Stimulated activated CD8-positive, alpha-beta memory T cell treated with anti-CD3 and anti-CD28 coated beads, Interleukin-2, amount 100 ng/mL, for 48 hours (primary cell): Measurements from ENCODE around the gene YAF2.

Source experiments
- DNase-seq, 2 donors: peaks; one replicate each; pipeline ENCODE4 v3.0.0-alpha.2; 2020; ENCODE audit warnings: low read depth in 2 of 2

The YAF2 gene

DNA sequence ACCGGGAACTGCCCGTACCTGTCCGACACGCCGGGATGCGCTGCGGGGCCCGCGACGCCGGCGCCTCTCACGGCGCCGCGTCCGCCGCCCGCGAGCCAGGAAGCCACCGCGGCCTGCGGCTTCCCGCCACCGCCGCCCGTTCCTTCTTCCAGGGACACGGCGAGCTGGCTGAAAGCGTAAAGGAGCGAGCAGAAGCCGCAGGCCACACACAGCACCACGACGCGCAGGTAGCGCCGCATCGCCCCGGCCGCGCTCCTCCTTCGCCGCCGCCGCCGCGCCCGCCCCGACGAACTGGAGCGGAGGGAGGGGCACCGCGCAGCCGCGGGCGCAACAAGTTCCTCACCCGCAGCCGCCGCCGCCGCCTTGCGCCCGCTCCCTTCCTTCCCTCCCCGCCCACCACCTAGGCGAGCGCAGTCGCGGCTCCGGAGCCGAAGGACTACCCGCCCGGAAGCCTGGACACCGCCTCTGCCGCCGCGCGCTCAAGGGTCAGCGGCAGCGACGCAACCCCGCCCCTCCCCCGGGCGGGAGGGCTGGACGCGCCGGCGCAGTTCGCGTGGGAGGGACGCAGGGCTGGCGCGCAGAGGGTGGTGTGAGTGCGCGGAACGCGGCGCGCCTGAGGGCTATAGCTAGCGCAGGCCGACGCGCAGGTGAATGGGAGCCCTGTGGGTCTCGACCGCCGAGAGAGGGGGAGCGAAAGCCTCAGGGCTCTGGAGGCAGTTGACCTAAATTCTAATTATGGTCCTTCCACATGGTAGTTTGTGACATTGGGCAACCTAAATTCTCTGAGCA, 93.4 kb downstream of the YAF2 start, which contains the start of gene GXYLT1:
TSS of gene GXYLT1 (minus strand) at position 467 of the 789 bp plus-strand sequence. CDS start at position 239, 228 bp downstream.
- DNase-seq: peak; percentile 76 to 89

DNA sequence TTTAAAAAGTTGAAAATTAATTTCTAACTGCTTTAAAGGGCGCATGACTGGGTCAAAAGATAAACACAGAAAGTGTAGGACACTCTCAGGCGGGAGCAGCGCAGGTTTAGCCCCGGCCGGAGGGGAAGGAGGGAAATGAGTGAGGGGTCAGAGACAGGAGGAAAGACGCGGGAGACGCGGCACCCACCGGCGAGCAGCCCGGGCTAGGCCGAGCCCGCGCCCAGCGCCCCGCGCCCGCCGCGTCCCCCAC, 94.0 kb downstream of the YAF2 start:
- DNase-seq: peak; percentile 2 to 14

DNA sequence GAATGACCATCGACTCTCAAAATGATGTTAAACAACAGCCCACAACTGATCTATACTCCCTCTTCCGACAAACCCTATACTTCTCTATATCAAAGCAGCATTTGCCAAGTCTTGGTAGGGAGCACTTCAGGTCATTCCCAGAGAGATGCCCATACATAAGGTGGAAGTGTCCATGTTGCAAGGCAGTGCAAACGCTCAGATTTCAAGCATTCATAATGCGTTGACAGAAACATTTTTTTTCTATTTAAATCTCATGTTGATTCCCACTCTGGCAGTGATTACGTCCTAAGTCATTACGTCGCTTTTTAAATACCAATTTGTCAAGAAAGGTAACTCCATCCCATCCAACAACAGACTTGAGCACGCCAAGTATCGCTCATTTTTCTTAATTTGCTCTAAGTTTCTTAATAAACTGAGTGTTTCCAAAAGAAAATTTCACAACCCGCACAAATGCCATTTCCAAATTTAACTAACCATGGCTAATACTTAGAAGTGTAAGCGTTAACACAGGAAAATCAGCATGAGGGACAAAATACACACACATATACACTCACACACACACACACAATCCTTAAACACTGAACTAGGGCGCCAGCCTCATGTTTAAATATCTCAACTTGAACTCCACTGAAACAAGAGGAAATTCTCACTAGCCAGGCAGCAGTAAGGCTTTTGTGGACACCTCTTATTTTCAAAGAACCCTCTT, 94.4 kb downstream of the YAF2 start:
- no peak for DNase-seq

DNA sequence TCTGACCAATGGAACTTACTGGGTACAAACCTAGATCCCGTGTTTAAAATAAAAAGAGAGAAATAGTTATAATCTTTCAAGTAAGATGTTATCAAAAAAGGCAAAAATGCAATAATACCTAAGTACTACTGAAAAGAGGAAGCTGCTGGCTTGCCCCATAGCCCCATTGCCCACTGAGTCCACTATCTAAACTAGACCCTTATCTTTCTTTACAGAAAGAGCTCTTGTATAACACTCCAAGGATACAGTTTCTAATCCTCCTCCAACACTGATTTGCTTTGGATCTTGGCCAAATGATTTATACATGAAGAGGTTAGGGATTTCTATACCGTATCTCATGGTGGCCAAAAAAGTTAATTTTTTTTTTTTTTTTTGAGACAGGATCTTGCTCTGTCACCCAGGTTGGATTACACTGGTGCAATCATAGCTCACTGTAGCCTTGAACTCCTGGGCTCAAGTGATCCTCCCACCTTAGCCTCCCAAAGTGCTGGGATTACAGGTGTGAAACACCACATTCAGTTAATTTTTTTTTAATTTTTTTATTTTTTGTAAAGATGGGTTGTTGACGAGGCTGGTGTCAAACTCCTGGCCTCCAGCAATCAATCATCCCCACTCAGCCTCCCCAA, 96.0 kb downstream of the YAF2 start:
- DNase-seq: no peak

DNA sequence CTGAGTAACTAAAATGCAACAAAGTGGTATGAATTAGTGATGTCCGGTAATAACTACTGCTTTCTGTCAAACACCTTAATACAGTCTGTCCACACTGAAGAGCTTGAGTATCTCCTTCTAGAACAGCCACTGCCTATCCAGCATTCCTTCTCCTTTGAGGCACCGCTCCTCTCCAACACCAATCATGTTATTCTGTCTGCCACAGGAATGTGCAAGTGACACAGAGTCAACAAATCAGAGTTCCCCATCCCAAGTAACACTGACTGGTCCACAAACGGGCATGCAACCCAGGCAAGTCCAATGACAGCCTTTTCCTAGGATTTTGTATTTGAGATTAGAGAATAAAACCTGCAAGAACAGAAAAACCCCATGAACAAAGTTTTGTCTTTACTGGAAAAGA, 97.1 kb downstream of the YAF2 start:
- DNase-seq: no peak

DNA sequence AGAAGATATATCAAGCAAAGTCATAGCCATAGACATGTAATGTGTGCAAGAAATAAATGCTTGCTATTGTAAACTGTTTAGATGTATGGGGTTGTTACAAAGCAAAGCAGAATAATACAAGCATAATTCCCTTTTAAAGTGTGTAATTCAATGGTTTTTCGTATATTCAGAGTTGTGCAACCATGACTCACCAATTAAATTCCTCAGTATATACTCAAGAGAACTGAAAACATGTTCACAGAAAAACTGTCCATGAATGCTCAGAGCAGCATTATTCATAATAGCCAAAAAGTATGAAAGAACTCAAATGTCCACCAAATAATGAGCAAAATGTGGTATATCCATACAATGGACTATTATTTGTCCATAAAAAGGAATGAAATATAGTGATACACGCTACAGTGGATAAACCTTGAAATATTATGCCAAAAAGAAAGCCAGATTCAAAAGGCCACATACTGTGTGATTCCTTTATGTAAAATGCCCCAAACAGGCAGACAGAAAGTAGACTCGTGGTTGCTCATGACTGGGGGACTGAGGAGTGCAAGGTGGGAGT, 102.7 kb downstream of the YAF2 start:
- DNase-seq: no peak

DNA sequence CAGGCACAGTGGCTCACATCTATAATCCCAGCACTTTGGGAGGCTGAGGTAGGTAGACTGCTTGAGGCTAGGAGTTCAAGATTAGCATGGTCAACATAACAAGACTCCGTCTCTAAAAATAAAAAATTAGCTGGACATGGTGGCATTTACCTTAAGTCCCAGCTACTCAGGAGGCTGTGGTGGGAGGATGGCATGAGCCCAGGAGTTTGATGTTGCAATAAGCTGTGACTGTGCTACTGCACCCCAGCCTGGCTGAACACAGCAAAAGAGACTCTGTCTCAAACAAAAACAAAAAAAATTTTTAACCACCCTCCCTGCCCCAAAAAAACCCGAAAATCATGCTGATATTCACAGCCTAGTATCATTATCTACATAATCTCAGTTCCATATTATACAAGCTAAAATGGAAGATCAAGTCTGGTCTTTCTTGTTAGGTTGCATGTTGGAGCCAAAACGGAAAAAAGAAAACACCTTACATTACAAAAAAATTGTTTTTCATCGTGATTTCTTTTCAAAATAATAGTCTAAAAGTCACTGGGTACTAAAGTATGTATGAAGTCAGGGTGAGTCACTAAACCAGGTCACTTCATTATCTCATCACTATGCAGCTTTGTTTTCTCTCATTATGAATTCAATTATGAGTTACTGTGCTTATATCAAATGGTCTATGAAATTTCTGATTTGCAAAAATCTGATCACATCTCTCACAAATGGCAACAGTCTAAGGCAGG, 107.2 kb downstream of the YAF2 start:
- no peak for DNase-seq

DNA sequence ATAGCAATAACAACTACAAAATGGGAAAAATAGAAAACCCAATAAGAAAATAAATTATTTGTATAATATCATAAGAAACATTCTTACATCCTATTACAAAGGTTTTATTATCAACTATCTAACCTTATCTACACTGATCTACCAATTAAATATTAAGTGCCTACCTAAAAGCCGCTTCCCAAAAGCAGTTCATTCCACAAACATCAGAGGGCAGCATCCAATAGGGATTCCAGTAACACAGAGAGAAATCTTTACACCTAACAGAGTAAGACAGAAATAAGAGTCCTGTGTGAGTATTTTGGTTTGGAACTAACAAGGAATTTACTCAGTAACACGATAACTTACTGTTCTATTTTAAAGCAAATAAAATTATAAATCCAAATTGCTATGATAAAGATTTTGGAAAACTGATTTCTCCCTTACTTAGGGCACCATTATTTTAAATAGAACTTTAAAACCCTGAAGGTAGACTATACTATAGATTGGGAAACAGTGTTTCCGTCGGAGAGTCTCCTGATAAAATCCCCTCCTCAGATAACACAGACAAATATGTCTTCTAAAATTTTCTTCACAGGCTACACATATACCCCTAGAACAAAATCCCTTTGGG, 108.3 kb downstream of the YAF2 start:
- DNase-seq: no peak

DNA sequence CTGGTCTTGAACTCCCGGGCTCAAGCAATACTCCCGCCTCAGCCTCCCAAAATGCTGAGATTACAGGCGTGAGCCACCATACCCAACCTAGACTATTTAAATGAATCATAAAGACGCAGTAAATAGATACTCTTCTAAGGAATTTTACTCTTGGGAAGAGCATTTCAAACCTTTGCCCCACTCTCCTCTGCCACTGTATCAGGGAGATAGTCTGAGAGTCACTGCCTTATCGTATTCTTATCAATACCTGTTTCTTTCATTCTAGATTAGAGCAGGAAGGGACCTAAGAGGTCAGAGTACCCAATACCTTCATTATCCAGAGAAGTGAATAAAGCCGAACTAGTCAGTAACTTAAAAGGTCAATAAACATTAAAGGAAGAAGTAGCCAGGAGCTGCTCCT, 109.2 kb downstream of the YAF2 start:
- no peak for DNase-seq

DNA sequence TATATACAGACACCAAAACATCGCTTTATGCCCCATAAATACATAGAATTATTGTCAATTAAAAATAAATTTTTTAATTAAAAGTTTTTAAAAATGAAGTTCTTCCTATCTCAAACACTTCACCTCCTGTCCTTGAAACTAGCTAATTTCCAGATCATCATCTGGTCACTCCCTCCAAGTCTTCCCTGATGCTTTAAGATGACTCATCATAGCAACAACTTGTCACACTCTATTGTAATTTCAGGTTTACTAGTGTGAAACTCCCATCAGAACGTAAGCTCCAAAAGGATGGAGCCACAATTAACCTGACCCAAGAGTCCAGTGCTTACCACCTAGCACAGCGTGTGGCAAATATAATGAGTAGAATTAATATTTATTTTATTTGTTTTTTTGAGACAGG, 109.7 kb downstream of the YAF2 start:
- DNase-seq: no peak

DNA sequence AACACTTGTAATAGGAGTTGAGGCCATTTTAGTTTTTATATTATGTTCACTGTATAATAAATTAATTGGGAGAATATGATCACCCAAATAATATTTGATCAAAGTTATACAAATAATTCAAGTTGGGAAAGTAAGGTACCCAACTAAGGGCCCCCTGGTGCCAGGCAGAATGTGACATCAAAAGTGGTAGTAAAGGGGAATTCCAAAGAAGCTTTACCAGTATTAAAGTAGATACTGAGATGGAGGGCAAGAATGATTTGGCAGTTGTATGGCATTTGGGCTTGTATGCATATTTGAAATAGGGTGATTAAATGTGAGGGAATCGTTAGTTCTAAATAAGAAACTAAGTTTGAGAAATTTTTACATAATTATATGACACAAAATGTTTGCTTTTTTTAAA, 111.1 kb downstream of the YAF2 start:
- no peak for DNase-seq

DNA sequence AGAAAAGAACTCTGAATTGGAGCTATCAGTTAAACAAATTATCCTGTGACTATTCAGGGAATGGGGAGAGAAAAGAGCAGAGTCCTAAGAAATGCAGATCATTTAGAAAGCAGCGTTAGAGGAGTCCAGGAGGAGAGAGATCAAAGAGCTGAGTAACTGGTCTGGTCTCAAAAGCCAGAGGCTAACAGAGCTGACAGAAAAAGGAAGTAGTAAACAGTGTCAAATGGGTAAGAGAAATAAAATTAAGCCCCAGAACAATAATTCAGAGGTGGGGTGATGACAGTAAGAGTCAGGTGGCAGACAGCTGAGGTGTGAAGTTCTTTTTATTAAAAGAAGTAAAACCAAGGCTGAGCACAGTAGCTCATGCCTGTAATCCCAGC, 112.7 kb downstream of the YAF2 start:
- DNase-seq: no peak

DNA sequence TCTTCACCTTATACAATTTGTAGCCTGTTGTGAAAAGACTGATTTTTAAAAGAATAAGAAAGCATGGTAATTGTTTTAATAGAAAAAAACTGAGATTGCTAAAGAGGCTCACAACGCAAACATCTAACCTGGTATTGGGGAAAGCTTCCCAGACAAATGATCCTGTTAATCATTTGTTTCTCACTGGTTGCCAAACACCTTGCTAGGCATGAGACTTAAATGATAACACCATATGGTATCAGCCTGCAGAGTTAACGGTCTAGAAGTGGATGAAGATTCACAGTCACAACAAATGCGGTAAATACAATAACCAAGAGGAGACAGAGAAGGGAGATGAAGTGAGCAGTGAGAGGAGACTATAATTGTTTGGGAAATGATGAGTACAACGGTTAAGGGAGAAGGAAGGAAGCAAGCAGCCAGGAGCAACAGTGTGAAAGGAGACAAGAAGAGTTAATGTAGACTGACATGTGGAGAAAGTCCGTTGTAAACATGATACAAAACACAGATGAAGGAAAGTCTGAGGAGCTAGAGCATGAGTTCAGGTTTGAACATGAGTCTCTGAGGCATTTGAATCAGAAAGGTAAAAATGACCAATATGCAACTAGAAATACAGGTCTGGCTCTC, 113.2 kb downstream of the YAF2 start:
- DNase-seq: no peak

DNA sequence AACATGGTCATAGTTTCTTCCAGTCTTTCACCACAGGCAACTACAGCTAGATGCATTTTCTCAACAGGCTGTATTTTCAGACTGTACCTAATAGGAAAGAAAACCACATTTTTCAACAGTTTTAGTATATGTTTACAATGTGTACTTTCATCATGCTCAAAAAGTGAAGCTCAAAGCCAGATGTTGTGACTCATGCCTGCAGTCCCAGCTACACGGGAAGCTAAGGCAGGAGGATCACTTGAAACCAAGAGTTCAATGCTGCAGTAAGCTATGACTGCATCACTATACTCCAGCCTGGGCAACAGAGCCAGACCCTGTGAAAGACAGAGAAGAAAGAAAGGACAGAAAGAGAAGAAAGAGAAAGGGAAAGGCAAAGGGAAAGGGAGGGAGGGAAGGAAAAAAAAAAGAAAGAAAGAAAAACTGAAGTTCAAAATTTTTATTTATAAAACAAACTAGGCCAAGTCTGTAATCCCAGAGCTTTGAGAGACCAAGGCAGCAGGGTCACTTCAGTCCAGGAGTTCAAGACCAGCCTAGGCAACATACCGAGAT, 118.9 kb downstream of the YAF2 start:
- DNase-seq: no peak

DNA sequence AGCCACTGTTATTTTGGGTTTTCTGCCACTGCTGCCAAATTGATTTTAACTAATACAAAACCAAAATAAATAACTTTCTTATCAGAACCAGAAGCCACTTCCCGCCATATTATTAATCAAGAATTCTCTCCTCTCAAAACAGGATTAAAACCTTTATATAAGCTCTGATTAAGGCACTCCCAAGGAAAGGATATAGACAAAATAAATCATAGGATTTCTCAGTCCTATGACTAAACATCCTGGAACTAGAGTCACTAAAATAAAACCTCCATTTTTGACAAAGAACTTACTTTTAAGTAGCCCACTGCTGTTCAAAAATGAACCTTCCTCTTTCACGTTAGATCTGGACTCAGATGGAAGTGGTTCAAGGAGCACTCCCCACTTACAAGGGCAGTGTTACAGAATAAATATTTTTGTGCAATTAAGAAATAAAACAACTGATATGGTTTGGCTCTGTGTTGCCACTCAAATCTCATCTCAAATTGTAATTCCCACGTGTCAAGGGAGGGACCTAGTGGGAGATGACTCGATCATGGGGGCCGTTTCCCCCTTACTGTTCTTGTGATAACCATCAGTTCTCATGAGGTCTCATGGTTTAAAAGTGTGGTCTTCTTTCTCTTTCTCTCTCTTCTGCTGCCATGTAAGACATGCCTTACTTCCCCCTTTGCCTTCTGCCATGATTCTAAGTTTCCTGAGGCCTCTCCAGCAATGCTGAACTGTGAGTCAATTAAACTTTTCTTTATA, 119.7 kb downstream of the YAF2 start:
- no peak for DNase-seq

DNA sequence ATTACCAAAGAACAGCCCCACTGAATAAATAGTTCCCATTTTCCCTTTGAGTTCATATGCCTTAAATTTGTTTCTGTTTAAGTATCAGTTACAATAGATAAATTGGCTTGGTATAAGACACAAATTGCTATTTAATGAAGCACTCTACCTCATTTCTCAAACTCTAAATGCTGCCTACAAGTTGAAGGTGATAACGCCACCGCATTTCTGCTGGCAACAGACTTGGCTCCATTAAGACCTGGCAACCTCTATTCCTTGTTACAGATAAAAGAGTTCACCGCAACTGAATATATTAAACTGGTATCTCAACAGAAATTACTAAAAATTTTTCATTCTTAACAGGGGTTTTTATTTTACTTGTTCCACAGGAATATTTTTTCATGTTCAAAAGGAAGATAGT, 129.0 kb downstream of the YAF2 start:
- DNase-seq: no peak
